ENCODE measurements around the gene SERTAD3.
"Not testable (repeated sequence)": the region's sequence is repeated elsewhere in the genome, so short reads cannot be mapped to it uniquely, and the experiment has no call there.

DNA sequence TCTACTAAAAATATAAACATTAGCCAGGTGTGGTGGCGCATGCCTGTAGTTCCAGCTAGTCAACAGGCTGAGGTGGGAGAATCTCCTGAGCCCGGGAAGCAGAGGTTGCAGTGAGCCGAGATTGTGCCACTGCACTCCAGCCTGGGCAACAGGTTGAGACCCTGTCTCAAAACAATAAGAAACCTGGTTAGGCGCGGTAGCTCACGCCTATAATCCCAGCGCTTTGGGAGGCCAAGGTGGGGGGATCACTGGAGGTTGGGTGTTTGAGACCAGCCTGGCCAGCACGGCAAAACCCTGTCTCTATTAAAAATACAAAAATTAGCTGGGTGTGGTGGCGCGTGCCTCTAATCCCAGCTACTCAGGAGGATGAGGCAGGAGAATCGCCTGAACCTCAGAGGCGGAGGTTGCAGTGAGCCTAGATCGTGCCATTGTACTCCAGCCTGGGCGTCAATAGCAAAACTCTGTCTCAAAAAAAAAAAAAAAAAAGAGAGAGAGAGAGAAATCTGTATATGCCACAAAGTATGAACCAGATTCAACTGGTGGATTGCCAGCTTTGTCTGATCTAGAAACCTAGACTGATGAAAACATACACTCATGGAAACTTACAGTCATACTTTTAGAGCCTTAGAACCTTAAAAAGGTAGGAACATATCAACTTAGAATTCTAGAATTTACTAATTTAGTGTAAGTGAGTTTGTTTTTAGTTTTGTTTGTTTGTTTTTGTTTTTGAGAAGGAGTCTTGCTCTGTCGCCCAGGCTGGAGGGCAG is 31.9 kb upstream of the SERTAD3 start:
- TF ChIP-seq HDGF (IDR thresholded peaks at IDR 0.05; ENCODE audit: borderline replicate concordance); NFRKB (IDR thresholded peaks at IDR 0.05); PKNOX1 (IDR thresholded peaks at IDR 0.05); ZNF384 (IDR thresholded peaks at IDR 0.05); FOXA1 (IDR thresholded peaks at IDR 0.05); FOXK2 (IDR thresholded peaks at IDR 0.05): not testable (repeated sequence)
